ENCODE measurements around the gene TBC1D12.

DNA sequence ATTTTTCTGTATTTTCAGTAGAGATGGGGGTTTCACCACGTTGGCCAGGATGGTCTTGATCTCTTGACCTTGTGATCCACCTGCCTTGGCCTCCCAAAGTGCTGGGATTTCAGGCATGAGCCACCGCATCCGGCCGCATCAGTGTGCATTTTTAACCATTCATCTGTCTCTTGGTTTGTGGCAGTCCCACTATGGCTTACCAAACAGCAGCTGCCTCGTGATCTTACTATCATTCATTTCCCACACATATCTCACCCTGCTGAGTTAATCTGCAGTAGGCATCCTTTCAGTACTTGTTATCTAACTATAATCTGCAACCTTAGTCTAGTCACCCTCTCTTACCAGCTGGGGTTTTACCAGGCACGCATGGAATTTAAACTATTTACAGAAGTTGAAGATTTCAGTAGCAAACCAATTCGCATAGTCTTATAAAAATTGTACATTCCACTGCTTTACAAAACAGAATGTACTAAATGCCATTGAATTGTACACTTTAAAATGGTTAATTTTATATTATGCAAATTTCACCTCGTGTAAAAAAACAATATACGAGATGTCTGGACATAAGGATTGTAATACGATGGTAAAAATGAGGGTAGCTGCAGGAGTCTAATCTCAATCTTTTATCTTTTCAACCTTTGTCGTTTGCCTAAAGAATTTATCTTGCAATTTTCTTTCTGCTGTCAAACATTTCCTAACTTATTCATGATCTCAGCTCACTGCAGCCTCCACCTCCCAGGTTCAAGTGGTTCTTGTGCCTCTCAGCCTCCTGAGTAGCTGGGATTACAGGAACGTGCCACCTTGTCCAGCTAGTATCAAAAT lies 4.6 kb upstream of the TBC1D12 start:
- TF ChIP-seq, protein P1, sequence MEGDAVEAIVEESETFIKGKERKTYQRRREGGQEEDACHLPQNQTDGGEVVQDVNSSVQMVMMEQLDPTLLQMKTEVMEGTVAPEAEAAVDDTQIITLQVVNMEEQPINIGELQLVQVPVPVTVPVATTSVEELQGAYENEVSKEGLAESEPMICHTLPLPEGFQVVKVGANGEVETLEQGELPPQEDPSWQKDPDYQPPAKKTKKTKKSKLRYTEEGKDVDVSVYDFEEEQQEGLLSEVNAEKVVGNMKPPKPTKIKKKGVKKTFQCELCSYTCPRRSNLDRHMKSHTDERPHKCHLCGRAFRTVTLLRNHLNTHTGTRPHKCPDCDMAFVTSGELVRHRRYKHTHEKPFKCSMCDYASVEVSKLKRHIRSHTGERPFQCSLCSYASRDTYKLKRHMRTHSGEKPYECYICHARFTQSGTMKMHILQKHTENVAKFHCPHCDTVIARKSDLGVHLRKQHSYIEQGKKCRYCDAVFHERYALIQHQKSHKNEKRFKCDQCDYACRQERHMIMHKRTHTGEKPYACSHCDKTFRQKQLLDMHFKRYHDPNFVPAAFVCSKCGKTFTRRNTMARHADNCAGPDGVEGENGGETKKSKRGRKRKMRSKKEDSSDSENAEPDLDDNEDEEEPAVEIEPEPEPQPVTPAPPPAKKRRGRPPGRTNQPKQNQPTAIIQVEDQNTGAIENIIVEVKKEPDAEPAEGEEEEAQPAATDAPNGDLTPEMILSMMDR (IDR thresholded peaks at IDR 0.05) = no peak
- TF ChIP-seq POLR2A (IDR thresholded peaks at IDR 0.05) = no peak

All from gastroesophageal sphincter (tissue), 3 donors.